Natural killer cell (primary cell): ENCODE data around the gene LMOD1. TPM values are rescaled to one million over a fixed set of nuclear protein-coding genes. Genes with fewer than 3 reads are reported as not detected.
"Not testable (repeated sequence)": the region's sequence is repeated elsewhere in the genome, so short reads cannot be mapped to it uniquely, and the experiment has no call there.

ENCODE experiments used
- ATAC-seq, 3 donors: fragments of 150-1000 bp in 2 of 3; fragments of 200-7000 bp in 1 of 3; cut with Tn5 transposase; 1 replicate in 1 of 3; 2 replicates in 2 of 3; pipeline ENCODE4 v1.10.0; 2021; ENCODE audit warnings: mild to moderate bottlenecking in 2 of 3, moderate library complexity in 2 of 3
- DNase-seq, 2 donors: peaks; one replicate each; pipeline versions ENCODE4 v3.0.0 to v3.0.0-alpha.2; 2013 to 2021; ENCODE audit warnings: mixed read lengths in 1 of 2
- H3K27ac ChIP-seq: one replicate; pipeline ENCODE4 v1.5.1; 2013; ENCODE audit warnings: mild to moderate bottlenecking, low read length
- H3K27me3 ChIP-seq: one replicate; pipeline ENCODE4 v1.6.1; 2013; ENCODE audit warnings: low read length; ENCODE audit not compliant: control insufficient read depth, insufficient read depth
- H3K36me3 ChIP-seq: one replicate; pipeline ENCODE4 v1.6.1; 2013; ENCODE audit warnings: low read length; ENCODE audit not compliant: control insufficient read depth, insufficient read depth
- H3K4me1 ChIP-seq: one replicate; pipeline ENCODE4 v1.6.1; 2013; ENCODE audit warnings: low read length; ENCODE audit not compliant: control insufficient read depth, insufficient read depth
- H3K4me3 ChIP-seq: one replicate; pipeline ENCODE4 v1.5.1; 2013; ENCODE audit warnings: low read length
- H3K9me3 ChIP-seq: one replicate; pipeline ENCODE4 v1.6.1; 2013; ENCODE audit warnings: low read length; ENCODE audit not compliant: control insufficient read depth, insufficient read depth
- H3K27ac Mint-ChIP-seq, 2 donors: one replicate each; pipeline ENCODE4 v1.8.0; 2022; ENCODE audit warnings: mild to moderate bottlenecking in 2 of 2, mixed read lengths in 2 of 2, moderate library complexity in 1 of 2
- H3K27me3 Mint-ChIP-seq, 2 donors: one replicate each; pipeline ENCODE4 v1.8.0; 2022; ENCODE audit warnings: low read depth in 2 of 2, mixed read lengths in 2 of 2
- H3K36me3 Mint-ChIP-seq: one replicate; pipeline ENCODE4 v1.8.0; 2022; ENCODE audit warnings: mixed read lengths
- H3K4me1 Mint-ChIP-seq, 2 donors: one replicate each; pipeline ENCODE4 v1.8.0; 2022; ENCODE audit warnings: mixed read lengths in 2 of 2
- H3K4me3 Mint-ChIP-seq: one replicate; pipeline ENCODE4 v1.8.0; 2022; ENCODE audit warnings: mild to moderate bottlenecking, moderate library complexity, mixed read lengths
- H3K9me3 Mint-ChIP-seq, 2 donors: one replicate each; pipeline ENCODE4 v1.8.0; 2022; ENCODE audit warnings: mixed read lengths in 2 of 2
- CTCF ChIP-seq: fragments of 200-600 bp; IDR thresholded peaks from one replicate; pipeline ENCODE4 v1.8.0; 2022; ENCODE audit warnings: antibody characterized with exemption
- WGBS: methylation state at CpG from one replicate; pipeline ENCODE4 v1.1.7; 2013; ENCODE audit warnings: missing lambda C conversion rate; ENCODE audit not compliant: insufficient coverage; 5-methylcytosine and 5-hydroxymethylcytosine counted together
- intact Hi-C: fragments of 100-400 bp; cut with micrococcal nuclease; formaldehyde crosslinking; loops from one replicate; pipeline ENCODE4 v1.14.2; 2022
- total RNA-seq, 4 donors: library from RNA; stranded (reverse); fragments of 120-200 nt in 1 of 4; gene quantifications; one replicate each; pipeline versions ENCODE4 v1.2.3 to v1.2.4, GENCODE V29; 2013 to 2022

The LMOD1 gene
- total RNA-seq, 3 donors from 2014 or later (not counting 1 experiment from before 2014, with no cell fraction given): not detected

DNA sequence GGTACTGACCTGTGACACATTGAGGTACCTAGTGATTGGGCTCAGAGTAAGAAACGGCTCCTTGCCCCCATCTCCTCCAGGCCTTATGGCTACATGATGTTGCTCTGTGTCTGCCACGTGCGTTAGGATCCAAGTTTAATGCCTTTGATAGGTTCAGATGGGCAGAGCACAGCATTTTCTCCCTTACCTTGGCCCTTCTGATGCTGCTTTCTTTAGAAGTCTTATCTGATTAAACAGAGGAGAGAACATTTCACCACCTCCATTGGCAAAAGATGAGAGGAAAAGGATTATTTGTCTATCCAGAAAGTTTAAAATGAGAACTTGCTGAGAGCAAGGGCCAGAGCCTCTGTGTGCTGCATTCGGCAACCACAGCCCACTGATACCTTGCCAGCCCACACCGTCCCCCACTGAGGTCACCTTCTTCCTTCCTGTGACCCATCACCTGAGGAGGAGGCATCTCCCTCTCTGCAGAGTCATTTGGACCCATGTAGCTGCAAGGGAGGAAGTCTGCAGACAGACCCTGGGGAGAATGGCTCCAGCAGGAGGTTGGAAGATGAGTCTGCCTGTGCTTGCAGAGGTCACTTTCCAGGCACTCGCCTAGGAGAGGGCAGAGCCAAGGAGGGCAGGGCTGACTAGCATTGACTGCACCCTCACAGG, 41.0 kb downstream of the LMOD1 start:
- Histone ChIP-seq H3K27me3 (no peaks in the 10 kb centered on the region), H3K4me3 (no peak overlapping the region), H3K27ac (no peak overlapping the region), H3K9me3 (no peaks in the 10 kb centered on the region), H3K36me3 (no peaks in the 10 kb centered on the region), H3K4me1 (peaks cover 7% of the 10 kb centered on the region)
- Mint-ChIP-seq H3K27me3 (peaks cover 0 to 4% of the 10 kb centered on the region in 2 donors), H3K4me1 (peaks cover 0 to 4% of the 10 kb centered on the region in 2 donors), H3K9me3 (no peaks in the 10 kb centered on the region), H3K36me3 (no peaks in the 10 kb centered on the region), H3K4me3 (no peak overlapping the region), H3K27ac (no peak overlapping the region)
- WGBS: 55% methylated on average over 6 of the region's 6 CpGs
- ATAC-seq (no peak), DNase-seq (no peak)
- intact Hi-C loops: no loop called here
- no peak for TF ChIP-seq CTCF

- no peak overlapping the region for H3K27ac ChIP-seq
- ATAC-seq: no peak
- H3K9me3 Mint-ChIP-seq: no peaks in the 10 kb centered on the region
- H3K4me1 Mint-ChIP-seq: peaks cover 0 to 4% of the 10 kb centered on the region in 2 donors
- H3K36me3 ChIP-seq: no peaks in the 10 kb centered on the region
- TF ChIP-seq CTCF: no peak
- no peaks in the 10 kb centered on the region for H3K9me3 ChIP-seq
- no peaks in the 10 kb centered on the region for H3K36me3 Mint-ChIP-seq
- 86% methylated on average over 6 of the region's 6 CpGs for WGBS
- no peak overlapping the region for H3K4me3 Mint-ChIP-seq
- intact Hi-C loops: no loop called here
- DNase-seq: no peak
- H3K4me3 ChIP-seq: no peak overlapping the region
- no peaks in the 10 kb centered on the region for H3K27me3 ChIP-seq
- peaks cover 0 to 6% of the 10 kb centered on the region in 2 donors for H3K27me3 Mint-ChIP-seq
- H3K27ac Mint-ChIP-seq: no peak overlapping the region
- peaks cover 7% of the 10 kb centered on the region for H3K4me1 ChIP-seq
These were observed 41.8 kb downstream of the LMOD1 start for GRCh38 chr1:201904579-201904978.

GRCh38 chr1:201903135-201903534, 43.2 kb downstream of the LMOD1 start:
- Mint-ChIP-seq H3K4me1 (peaks cover 0 to 4% of the 10 kb centered on the region in 2 donors), H3K9me3 (no peaks in the 10 kb centered on the region), H3K27me3 (peaks cover 0 to 6% of the 10 kb centered on the region in 2 donors), H3K36me3 (no peaks in the 10 kb centered on the region), H3K27ac (no peak overlapping the region), H3K4me3 (no peak overlapping the region)
- intact Hi-C loops: no loop called here
- Histone ChIP-seq H3K4me3 (no peak overlapping the region), H3K36me3 (no peaks in the 10 kb centered on the region), H3K4me1 (peaks cover 7% of the 10 kb centered on the region), H3K27me3 (no peaks in the 10 kb centered on the region), H3K27ac (no peak overlapping the region), H3K9me3 (no peaks in the 10 kb centered on the region)
- no peak for DNase-seq
- WGBS: 96% methylated on average over 5 of the region's 5 CpGs
- ATAC-seq: no peak
- no peak for TF ChIP-seq CTCF

DNA sequence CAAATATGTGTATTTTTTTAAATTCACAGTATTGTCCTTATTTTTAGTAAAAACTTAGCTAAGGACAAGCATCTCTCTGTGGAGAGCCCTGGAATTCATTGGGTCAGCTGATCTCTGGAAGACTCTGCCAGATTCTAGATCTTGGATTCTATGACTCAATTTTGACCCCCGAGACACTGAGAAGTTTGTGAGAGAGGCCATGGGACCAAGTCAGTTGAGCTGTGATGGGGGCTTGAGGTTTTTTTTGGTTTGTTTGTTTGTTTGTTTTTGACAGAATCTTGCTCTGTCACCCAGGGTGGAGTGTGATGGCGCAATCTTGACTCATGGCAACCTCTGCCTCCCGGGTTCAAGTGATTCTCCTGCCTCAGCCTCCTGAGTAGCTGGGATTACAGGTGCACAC, 44.1 kb downstream of the LMOD1 start:
- no peaks in the 10 kb centered on the region for H3K27me3 ChIP-seq
- H3K4me3 ChIP-seq: no peak overlapping the region
- no peak overlapping the region for H3K27ac Mint-ChIP-seq
- H3K9me3 ChIP-seq: no peaks in the 10 kb centered on the region
- no peak overlapping the region for H3K27ac ChIP-seq
- H3K4me3 Mint-ChIP-seq: no peak overlapping the region
- intact Hi-C loops: no loop called here
- no peaks in the 10 kb centered on the region for H3K36me3 Mint-ChIP-seq
- H3K4me1 ChIP-seq: peaks cover 7% of the 10 kb centered on the region
- DNase-seq: no peak
- H3K36me3 ChIP-seq: no peaks in the 10 kb centered on the region
- WGBS: 94% methylated on average over 3 of the region's 3 CpGs
- TF ChIP-seq CTCF: no peak
- no peaks in the 10 kb centered on the region for H3K9me3 Mint-ChIP-seq
- H3K27me3 Mint-ChIP-seq: peaks cover 0 to 6% of the 10 kb centered on the region in 2 donors
- peaks cover 0 to 4% of the 10 kb centered on the region in 2 donors for H3K4me1 Mint-ChIP-seq
- ATAC-seq: no peak

DNA sequence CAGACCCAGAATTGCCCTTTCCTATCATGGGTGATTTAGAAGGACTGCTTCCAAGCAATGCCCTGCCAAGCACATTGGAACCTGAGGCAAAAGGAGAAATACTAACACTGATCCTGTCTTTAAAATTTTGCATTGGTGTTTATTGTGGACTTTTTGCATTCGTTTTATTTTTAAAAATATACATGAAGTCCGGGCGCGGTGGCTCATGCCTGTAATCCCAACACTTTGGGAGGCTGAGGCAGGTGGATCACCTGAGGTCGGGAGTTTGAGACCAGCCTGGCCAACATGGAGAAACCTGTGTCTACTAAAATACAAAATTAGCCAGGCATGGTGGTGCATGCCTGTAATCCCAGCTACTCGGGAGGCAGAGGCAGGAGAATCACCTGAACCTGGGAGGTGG, 45.3 kb downstream of the LMOD1 start:
- H3K36me3 Mint-ChIP-seq, H3K27ac ChIP-seq, H3K4me1 ChIP-seq, H3K4me3 ChIP-seq, H3K27me3 Mint-ChIP-seq, intact Hi-C loops, DNase-seq, H3K36me3 ChIP-seq, ATAC-seq, H3K4me1 Mint-ChIP-seq, H3K4me3 Mint-ChIP-seq, H3K9me3 Mint-ChIP-seq, H3K27me3 ChIP-seq, H3K9me3 ChIP-seq, H3K27ac Mint-ChIP-seq: not testable (repeated sequence)
- WGBS: 89% methylated on average over 6 of the region's 6 CpGs
